Stimulated activated CD4-positive, alpha-beta T cell treated with anti-CD3 and anti-CD28 coated beads, Interleukin-15, amount 100 ng/mL, for 24 hours (primary cell): ENCODE measurements around the gene PPFIBP1.
"Not testable (repeated sequence)": the region's sequence is repeated elsewhere in the genome, so short reads cannot be mapped to it uniquely, and the experiment has no call there.

ENCODE experiments used
- DNase-seq: peaks from one replicate; pipeline ENCODE4 v3.0.0-alpha.2; 2020

The PPFIBP1 gene

GRCh38 chr12:27544858-27545257 is 20.9 kb downstream of the PPFIBP1 start:
- not testable (repeated sequence) for DNase-seq

GRCh38 chr12:27545665-27546064 is 21.7 kb downstream of the PPFIBP1 start:
- DNase-seq = no peak

- DNase-seq = no peak
These were observed 23.6 kb downstream of the PPFIBP1 start for GRCh38 chr12:27547592-27547991.

GRCh38 chr12:27548301-27549199 is 24.5 kb downstream of the PPFIBP1 start:
- DNase-seq = no peak

GRCh38 chr12:27549236-27549800 is 25.3 kb downstream of the PPFIBP1 start:
- DNase-seq = no peak

- DNase-seq = no peak
These were observed 26.0 kb downstream of the PPFIBP1 start for GRCh38 chr12:27549801-27550652.

- no peak for DNase-seq
These were observed 26.6 kb downstream of the PPFIBP1 start for GRCh38 chr12:27550653-27550975.

- no peak for DNase-seq
These were observed 27.3 kb downstream of the PPFIBP1 start for GRCh38 chr12:27551172-27551840.

- DNase-seq = no peak
These were observed 28.2 kb downstream of the PPFIBP1 start for GRCh38 chr12:27552235-27552634.

- no peak for DNase-seq
These were observed 29.0 kb downstream of the PPFIBP1 start for GRCh38 chr12:27552886-27553560.

GRCh38 chr12:27553941-27554340 is 29.9 kb downstream of the PPFIBP1 start:
- DNase-seq = no peak

- DNase-seq = no peak
These were observed 30.6 kb downstream of the PPFIBP1 start for GRCh38 chr12:27554421-27555186.

- no peak for DNase-seq
These were observed 31.4 kb downstream of the PPFIBP1 start for GRCh38 chr12:27555361-27555760.

- no peak for DNase-seq
These were observed 32.1 kb downstream of the PPFIBP1 start for GRCh38 chr12:27555925-27556778.

GRCh38 chr12:27560126-27560525 is 36.1 kb downstream of the PPFIBP1 start:
- no peak for DNase-seq

- DNase-seq = no peak
These were observed 37.7 kb downstream of the PPFIBP1 start for GRCh38 chr12:27561535-27562350.

- DNase-seq = no peak
These were observed 40.7 kb downstream of the PPFIBP1 start for GRCh38 chr12:27564612-27565213.

- no peak for DNase-seq
These were observed 42.2 kb downstream of the PPFIBP1 start for GRCh38 chr12:27566159-27566558.

- DNase-seq = no peak
These were observed 42.6 kb downstream of the PPFIBP1 start for GRCh38 chr12:27566626-27567025.
